Kidney tubule cell (primary cell): ENCODE results near the gene UBLCP1.
"Not testable (repeated sequence)": the region's sequence is repeated elsewhere in the genome, so short reads cannot be mapped to it uniquely, and the experiment has no call there.

Experiments used
- DNase-seq: peaks from one replicate; pipeline ENCODE4 v3.0.0-alpha.2; 2018; ENCODE audit warnings: low spot score

The UBLCP1 gene, protein sequence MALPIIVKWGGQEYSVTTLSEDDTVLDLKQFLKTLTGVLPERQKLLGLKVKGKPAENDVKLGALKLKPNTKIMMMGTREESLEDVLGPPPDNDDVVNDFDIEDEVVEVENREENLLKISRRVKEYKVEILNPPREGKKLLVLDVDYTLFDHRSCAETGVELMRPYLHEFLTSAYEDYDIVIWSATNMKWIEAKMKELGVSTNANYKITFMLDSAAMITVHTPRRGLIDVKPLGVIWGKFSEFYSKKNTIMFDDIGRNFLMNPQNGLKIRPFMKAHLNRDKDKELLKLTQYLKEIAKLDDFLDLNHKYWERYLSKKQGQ

DNA sequence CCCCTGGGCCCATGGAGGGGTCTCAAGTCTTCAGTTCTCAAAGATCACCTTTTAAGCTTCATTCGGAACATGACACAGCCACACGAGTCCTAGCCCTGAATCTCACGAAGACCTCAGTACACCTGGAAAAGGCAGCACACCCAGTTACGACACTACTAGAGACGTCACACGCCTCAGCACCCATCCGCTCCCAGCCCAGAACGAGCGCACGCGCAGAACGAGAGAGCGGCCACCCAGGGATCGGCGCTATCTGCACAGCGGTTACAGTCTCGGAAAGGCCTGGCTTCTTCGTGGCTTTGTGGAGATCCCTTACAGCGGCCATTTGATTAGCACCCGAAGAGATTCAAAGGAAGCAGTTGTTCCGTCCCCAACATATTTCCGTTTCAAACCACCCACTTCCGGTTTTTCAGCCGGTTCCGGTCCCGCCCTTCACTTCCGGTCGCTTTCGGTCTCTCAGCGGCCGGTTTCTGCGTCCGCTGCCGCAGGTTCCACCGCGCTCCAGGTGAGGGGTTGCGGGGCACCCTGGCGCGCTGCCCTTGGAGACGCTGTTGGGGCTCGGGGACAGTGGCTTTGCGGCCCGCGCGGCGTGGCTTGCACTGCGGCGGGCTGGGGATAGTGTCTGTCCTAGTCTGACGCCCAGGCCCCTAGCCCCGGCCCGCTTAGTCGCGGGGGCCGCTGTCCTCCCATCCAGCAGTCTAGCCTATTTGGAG, at the start of gene UBLCP1:
TSS of gene UBLCP1 (plus strand) at position 432 of the 710 bp plus-strand sequence. CDS start 5,626 bp downstream, outside the sequence.
- peak; percentile 84 for DNase-seq

DNA sequence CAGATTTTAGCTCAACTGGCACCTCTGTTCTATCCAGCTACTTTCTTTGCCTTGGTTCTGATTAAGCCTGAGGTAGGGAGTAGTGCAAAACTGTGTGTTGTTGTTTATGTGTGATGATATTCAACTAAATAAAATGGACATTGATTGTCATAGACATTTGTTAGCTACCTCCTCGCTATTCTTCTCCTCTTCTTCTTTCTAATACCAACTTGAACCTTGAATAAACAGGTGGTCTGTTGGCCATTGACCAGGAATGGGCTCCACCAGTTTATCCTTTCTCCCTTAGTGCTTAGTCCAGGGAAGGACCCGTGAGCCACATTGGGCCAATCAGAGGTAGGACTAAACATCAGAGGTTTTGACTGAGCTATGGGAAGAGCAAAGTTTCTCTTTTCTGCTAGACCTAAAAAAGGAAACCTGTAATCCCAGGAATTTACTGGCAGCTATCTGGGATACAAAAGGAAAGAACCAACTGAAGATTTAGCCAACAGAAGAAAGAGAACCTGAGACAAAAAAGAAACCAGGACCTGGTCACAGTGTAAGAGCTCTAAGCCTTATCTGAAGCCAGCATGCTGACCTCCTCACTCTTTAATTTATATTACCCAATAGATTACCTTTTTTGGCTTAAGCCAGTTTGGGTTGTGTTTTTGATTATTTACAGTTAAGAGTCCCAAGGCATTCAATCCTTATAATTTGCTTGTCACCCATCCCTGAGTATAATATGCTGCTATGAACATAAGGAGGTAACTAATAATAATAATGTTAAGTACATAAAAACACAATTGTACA, 48.4 kb upstream of the UBLCP1 start:
- DNase-seq: no peak

DNA sequence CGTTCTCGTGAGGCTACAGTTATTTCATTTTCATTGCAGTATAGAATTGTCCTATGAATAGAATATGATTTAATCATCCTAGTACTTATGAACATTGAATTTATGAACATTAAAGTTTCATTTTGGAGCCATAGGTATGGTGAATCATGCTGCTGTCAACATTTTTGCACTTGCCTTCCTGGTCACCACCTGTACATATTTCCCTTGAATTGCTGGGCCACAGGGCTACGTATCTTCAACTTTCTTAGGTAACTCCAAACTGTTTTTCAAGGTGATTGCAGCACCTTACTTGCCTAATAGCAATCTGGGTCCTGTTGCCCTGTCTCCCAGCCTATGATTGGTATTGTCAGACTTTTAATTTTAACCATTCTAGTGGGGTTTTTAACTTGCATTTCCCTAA, 47.2 kb upstream of the UBLCP1 start:
- DNase-seq: no peak

DNA sequence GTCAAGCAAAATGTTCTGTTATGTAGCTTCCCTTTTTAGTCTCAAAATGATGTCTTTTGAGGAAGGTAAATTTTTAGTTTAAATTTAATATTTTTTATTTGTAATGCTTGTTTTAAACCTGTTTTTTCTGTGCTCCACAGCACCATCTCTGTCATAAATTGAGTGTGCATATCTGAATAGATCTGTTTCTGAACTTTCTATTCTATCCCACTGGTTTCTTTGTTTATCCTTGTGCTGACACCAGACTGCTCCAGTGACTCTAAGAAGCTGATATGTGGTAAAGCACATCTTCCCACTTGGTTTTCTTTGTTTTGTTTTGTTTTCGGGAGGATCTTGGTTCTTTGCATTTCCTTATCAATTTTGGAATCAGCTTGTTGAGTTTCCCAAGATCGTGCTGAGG, 46.6 kb upstream of the UBLCP1 start:
- DNase-seq: no peak

DNA sequence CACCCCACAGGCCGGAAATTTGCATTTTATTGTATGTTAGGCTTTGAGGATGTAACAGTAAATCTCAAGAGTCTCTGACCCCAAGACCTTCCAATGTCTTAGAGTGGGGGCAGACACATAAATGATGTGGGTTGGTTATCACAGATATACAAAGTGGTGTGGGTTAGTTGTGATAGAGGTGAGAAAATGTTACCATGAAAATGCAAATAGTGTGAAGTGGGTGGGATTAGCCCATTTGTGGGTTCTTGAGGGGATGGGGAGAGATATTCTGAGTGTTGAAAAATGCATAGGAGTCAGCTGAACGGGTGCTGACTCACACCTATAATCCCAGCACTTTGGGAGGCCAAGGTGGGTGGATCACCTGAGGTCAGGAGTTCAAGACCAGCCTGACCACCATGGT, 45.9 kb upstream of the UBLCP1 start:
- DNase-seq: no peak

DNA sequence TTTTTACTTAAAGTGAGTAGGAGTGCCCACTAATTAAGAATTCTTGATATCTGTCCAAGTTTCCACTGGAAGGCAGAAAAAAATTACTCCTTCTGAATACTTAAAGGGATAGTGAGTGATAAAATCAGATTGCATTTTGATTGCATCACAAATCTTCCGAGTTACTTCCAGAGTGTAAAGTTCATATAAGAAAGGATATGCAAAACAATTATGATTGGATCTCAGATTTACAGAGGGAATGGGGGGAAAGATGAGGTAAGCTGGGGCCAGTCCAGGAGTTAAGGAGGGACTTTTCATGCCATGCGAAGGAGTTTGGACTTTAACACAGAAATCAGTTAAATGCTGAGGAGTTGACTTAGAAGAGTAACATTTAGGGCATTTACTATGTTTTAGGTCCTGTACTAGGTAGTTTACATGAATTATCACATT, 44.5 kb upstream of the UBLCP1 start:
- no peak for DNase-seq

DNA sequence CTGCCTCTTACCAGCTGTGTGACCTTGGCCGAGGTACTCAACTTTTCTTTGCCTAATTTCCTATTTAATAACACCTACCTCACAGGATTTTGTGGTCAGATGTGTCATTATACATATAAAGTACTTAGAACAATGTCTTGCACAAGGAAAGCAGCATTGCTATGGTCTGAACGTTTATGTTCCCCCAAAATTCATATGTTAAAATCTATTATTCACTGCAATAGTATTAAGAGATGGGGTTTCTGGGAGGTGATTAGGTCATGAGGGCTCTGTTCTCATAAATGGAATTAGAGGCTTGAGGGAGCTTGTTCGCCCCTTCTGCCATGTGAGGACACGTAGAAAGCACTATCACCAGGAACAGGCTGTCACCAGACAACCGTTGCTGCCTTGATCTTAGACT, 42.9 kb upstream of the UBLCP1 start:
- no peak for DNase-seq

DNA sequence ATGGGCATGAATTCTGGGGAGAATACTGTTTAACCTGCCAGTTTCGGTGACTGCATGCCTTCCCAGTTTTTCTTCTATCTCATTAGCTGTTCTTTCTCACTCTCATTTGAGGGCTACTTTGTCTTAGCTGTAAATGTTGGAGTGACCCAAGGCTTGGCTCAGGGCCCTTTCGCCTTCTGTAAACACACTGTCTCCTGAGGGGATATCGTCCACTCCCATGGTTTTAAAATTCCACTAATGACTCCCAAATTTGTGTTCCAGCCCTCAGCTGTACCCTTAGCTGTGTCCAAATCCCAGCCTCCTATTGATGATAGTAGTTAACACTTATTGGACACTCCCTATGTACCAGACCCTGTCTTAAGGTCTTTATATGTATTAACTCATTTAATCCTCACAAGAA, 39.6 kb upstream of the UBLCP1 start:
- no peak for DNase-seq

DNA sequence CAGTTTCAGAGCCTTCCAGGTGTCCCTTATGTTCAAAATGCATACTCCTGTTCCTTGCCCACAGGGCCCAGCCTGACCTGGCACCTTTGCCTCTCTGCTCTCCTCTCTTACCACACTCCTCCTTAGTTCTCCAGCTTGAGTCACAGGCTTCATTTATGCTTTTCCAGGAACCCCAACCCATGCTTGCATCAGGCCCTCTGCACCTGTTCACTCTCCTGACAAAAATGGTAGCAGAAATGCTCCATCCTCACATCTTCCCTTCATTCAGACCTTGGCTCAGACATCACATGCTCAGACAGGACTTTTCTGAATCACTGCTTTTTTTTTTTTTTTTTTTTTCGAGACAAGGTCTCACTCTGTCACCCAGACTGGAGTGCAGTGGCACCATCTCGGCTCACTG, 38.6 kb upstream of the UBLCP1 start:
- no peak for DNase-seq

DNA sequence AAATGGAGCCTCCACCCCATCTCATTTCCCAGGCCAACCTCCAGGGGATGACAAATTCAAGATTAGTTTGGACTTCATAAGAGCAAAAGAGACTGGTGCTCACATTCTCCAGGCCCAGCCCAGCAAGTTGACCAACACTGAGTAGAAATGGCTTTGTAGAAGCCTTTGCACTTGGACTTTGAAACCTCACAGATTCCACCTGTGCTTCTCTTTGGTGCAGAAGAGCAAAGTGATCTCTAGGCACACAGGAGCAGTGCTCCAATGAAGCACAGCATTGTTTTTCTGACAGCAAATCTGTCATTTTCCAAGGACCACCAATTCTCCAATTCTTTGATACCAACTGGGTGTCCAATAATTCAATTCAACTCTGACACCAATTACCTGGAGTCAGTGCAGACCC, 36.6 kb upstream of the UBLCP1 start:
- no peak for DNase-seq

DNA sequence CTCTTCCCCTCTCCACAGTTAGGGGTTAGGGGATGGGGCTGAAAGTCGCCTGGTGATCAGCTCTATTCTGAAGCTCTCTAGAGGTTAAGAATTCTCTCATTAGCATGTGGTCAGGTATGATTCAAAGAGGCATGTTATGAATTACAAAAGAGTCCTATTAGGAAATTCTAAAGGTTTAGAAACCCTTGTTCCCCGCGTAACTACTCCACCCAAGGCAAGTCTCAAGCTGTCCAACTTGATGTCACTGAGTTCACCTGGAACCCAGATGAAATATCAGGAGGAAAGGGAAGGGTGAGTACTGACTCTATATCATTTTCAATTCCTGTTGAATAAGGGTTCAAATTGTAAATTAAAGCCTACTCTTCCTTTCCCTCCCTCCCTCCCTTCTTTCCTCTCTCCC, 35.6 kb upstream of the UBLCP1 start:
- DNase-seq: no peak

DNA sequence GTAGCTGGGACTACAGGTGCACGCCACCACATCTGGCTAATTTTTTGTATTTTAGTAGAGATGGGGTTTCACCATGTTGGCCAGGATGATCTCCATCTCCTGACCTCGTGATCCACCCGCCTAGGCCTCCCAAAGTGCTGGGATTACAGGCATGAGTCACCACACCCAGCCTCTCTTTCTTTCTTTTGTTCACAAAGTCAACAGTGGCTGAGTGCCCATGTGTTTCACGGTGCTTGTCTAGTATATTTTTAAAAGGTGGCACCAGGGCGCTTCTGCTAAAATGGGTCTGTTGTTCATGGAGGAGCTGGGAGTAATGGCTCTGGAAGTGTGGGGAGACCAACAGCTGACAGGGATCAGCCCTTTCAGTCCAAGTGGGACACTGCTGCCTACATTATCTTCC, 35.0 kb upstream of the UBLCP1 start:
- DNase-seq: not testable (repeated sequence)

DNA sequence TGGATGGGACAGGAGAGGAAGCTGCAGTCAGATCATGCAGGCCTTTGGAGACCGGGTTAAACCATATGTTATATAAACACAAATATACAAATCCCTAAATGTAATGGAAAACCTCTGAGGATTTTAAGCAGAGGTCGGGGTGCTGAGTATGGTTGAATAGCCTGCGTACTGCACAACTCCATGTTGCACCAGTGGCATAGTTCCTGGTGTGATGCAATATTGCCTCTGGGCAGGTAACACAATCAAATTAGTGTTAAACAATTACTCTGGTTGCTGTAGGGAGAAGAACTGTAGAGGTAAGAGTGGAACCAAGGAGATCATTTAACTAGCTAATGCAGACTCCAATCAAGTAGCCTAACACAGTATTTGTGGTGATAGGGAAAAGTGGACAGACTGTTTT, 32.4 kb upstream of the UBLCP1 start:
- DNase-seq: no peak

DNA sequence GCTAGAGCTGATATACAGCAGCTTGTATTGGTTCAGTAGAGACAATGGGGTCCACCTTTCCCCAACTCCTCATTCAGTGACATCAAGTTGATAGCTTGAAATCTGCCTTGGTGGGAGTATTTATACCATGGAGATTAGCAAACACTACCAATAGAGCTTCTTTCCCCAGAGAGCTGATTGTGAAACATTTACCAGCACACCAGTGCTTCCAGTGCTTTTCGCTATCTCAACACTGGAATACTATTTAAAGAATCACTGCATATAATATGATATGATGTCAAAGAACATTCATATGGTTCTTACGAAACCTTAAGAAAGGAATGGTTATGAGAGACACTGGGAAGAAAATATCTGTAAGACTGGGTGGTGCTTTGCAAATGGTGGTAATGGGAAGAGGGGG, 31.9 kb upstream of the UBLCP1 start:
- DNase-seq: no peak

DNA sequence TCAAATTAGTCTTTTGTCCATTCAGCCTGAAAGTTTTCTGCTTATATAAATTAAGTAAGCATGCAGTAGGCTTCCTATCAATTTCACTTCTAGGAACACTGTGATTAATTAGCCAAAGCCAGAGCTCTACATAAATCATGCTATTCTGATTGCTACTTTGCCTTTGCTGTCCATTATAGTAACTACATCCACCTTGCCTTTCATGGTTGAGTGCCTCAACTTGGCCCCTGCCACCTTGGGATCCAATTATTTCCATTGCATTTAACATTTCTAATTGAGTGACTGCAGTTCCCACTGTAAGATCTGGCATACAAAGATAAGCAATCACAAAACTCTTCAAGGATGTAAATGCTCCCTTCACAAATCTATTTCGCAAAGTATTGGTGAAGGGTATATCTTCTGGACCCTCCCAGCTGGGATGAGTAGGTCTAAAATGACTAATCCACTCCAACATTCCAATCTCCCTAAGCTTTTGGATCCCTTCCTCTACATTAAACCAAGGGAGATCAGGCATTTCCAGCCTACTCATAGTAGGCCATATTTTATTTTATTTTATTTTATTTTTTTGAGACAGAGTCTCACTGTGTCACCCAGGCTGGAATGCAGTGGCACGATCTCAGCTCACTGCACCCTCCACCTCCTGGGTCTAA, 27.1 kb upstream of the UBLCP1 start:
- DNase-seq: peak; percentile 17

DNA sequence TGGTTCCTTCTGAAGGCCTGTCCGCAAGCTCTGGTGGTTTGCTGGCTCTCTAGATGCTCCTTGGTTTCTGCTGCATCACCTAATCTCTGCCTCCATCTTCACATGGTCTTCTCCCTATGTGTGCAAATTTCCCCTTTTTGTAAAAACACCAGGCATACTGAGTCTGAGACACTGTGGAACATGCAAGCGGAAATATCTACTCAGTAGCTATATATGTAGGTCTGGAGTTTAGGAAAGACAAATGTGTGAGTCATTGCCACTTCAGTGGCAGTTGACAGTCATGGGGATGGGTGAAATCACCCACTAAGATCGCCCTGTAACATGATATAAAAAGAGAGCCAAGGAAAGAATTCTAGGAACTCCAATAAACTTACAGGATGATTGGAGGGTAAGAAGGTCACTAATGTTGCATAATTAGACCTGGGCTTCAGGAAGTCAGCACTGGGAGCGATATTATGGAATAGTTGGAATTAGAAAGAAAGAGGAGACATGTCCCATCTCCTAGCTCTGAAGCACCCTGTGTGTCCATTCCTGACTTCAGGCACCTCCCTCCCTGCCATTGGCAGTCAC, 22.7 kb upstream of the UBLCP1 start:
- peak; percentile 59 for DNase-seq

DNA sequence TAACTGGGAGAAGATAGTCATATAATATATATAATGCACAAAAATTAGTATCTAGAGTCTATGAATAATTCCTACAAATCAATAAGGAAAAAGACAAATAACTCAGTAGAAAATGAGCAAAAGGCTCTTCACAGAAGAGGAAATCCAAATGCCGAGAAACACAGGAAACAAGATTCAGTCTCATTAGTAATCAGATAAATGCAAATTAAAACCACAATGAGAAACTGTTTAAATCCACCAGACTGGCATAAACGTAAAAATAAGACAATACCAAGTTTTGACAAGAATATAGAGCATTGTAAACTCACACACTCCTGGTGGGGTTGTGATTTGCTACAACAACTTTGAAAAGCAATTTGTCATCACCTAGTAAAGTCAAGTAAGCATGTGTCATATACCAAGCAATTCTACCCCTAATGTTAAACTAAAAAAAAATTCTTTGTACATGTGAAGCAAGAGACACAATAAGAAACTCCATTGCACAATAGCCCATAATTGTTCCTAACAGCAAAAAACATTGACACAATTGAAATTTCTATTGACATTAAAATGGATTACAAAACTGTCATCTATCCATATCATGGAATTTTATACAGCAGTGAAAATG, 21.0 kb upstream of the UBLCP1 start:
- no peak for DNase-seq

DNA sequence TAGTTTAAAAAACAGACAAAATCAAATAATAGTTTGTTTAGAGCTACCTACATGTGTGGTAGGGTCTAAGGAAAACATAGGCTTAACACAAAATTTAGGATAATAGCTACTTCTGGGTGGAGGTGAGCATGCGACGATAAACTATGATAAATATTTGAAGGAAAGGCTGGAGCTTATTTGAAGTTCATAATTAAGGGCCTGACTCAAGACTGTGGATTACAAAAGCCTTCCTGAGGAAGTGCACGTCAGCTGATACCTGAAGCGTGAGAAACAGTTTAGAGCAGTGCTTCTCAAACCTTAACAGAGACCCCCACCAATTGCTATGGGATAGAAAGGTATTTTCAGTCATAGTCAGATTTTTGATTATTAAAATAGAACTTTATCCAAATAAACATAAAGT, 20.4 kb upstream of the UBLCP1 start:
- no peak for DNase-seq

DNA sequence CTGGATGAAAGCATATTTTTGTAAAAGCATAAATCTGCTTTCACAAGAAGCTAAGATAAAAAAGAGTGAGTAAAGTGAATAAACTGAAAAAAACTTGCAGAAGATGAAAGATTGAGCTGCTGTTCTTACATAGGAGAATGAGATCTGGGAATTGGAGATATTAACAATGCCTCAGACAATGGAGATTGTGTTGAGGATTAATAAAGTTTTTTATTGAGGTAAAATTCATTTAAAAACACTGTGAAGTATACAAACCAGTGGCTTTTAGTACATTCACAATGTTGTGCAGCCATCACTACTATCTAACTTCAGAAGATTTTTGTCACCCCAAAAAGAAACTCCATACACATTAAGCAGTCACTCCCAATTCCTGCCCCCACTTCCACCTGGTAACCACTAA, 19.7 kb upstream of the UBLCP1 start:
- no peak for DNase-seq

DNA sequence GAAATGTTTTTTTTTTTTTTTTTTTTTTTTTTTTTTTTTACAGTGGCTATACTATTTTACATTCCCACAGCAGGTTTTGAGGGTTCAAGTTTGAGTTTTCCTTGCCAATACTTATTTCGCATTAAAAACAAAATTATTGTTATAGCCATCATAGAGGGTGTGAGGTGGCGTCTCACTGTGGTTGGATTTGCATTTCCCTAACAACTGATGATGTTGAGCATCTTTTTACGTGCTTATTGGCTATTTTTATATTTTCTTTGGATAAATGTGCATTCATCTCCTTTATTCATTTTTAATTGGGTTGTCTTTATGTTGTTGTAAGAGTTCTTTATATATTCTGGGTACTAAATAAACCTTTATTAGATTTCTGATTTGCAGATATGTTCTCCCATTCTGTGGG, 18.9 kb upstream of the UBLCP1 start:
- DNase-seq: no peak

DNA sequence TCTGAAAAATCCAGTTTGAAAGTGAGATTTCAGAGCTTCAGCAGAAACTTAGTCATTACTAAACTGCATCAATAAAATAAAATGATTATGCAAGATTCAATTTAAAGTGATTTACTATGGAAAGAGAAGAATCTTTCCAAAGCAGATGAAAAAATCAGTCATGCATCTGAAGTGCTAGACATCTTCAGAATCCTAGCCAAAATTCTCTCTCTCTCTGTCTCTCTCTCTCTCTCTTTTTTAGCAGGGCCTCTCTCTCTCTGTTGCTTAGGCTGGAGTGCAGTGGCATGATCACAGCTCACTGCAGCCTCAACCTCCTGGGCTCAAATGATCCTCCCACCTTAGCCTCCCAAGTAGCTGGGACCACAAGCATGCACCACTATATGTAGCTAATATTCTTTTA, 18.2 kb upstream of the UBLCP1 start:
- DNase-seq: no peak

DNA sequence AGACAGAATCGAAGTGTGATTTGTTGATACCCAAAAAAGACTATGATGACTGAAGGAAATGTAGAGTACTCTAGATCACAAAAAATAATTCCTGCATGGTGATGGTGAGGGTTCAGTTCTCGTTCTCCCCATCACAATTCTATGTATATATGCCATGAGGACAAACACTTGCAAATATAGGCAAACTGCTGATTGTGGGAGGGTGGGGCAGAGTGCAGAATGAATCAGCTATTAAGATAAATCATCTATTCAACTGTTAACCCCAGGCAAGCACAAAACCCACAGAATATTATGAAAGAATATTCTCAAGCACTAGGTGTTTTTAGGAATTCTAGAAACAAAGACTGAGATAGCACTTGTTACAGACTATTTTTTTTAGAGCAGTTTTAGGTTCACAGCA, 13.9 kb upstream of the UBLCP1 start:
- DNase-seq: no peak
